GM21360 (cell line): ENCODE data around the gene RELN.

Experiments used
- ATAC-seq: cut with Tn5 transposase; IDR thresholded peaks from one replicate; pipeline ENCODE4 v1.9.1; 2021; ENCODE audit warnings: mild to moderate bottlenecking, moderate library complexity; ENCODE audit not compliant: unreplicated experiment

RELN gene

GRCh38 chr7:103593691-103594090, 395.8 kb downstream of the RELN start:
- ATAC-seq, result no peak

DNA sequence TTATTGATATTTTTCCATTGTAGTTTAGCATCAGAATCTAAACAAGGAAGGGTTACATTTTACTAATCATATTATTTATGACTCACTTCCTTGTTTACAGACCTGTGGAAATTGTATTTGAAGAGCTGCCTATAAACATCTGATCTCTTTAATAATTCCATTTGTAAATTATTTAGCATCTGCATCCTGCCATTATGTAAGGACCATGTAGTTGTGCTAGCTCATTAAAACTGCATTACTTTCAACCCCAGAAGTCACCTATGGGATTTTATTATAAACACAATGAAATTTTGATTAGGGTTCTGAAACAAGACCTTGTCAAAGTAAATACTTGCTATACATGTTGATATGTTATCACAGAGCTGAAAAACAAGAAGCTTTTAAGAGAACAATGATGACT, 396.6 kb downstream of the RELN start:
- no peak for ATAC-seq

GRCh38 chr7:103592187-103592586, 397.3 kb downstream of the RELN start:
- ATAC-seq, result no peak

- no peak for ATAC-seq
Observed at GRCh38 chr7:103580031-103580430, 409.4 kb downstream of the RELN start.

DNA sequence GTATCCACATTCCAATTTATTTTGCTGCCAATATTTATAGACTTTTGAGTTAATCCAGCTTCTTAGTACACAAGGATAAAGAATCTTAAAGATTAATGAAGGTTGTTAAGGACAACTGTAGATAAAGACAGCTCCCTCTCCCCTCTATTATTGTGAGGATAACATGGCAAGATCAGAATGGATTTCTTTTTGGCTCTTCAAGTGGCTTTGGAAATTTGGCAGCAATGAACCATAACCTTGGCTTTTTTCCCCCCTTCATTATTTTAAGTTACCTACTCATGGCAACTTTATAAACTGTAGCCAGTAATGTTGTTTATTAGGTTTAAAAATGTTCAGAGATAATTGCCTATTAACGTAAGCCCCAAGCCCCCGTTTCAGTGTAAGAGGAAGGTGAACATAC, 412.4 kb downstream of the RELN start:
- no peak for ATAC-seq

- ATAC-seq, result no peak
Observed at GRCh38 chr7:103576641-103577040, 412.8 kb downstream of the RELN start.

DNA sequence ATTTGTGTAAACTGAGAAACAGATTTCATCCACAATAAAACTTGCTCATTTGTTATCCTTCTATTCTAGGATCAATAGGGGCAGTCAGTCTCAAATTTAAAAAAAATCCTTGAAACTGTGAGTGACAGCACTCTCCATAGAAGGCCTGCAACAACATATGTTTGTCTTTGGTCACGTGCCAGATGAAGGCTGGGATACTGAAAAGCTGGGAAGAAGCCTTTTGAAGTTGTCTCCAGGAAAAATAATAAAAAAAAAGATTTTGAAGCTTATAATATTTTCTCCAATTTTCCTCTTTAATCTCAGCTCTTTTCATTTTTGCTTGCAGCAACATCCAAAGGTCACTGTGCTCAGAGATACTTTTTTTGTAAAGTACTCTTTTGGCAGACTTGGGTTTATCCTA, 414.9 kb downstream of the RELN start:
- no peak for ATAC-seq

GRCh38 chr7:103573479-103574058, 415.9 kb downstream of the RELN start:
- ATAC-seq, result no peak

DNA sequence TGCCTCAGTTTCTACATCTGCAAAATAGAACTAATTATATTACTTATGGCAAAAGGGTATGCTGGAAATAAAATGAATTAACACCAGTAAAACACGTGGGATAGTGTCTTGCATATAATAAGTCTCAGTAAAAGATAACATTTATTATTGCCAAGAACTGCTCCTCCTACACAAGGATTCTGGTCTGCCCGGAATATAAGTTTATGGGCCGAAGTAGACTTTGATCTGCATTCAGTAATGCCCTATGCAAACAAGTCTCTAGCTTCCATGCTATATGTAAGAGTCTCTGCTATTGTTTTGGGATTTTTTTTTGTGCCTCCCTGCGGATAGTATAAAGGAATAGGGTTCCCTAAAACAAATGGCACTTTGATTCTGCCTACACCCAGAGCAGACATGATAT, 417.9 kb downstream of the RELN start:
- ATAC-seq, result no peak

DNA sequence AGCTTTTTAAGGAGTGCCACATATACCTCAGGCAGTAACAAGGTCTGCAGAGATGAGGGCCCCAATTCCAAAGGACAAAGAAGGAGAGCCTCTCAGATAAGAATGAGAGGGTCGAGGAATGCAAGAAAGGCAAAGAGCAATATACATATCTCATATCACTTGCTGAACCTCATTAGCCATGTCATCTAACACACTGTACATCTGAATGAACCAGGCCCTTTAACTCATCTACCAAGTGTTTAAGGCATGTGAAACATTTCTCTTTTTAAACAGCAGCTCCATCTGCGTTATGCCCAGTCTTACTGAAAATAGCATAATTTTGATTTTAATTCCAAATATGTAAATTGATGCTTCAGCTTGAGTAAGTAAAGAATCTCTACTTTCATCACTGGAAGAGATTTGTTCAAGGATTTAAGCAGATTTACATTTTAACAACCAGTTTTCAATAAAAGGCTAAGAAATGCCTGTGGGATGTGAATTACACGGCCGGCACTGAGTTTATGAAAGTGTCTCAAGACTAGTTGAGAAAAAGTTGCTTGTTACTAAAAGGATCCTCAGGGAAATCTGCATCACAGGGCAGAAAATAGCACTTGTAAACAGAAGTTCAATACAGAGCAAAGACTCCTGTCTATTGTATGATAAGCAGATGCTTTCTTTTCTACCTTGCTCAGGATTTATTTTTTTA, 419.7 kb downstream of the RELN start:
- no peak for ATAC-seq

DNA sequence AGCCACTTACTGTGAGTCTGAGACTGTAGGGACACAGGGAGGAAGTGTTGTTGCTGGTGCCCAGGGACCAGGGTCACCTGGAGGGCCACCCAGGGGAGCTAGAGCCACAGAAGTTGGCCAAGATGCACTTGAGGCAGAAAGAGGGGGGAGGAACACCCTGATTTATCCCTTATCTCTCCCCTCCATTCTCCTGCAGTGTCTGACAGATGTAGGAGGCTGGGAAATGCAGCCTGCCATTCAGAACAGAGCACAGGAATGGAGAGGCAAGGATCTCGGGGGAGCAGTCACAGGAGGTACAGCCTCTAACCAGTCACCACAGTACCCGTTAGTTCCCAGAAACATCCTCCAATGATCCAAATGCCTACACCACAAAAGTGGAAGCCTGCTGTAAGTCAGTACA, 425.0 kb downstream of the RELN start:
- ATAC-seq, result no peak

DNA sequence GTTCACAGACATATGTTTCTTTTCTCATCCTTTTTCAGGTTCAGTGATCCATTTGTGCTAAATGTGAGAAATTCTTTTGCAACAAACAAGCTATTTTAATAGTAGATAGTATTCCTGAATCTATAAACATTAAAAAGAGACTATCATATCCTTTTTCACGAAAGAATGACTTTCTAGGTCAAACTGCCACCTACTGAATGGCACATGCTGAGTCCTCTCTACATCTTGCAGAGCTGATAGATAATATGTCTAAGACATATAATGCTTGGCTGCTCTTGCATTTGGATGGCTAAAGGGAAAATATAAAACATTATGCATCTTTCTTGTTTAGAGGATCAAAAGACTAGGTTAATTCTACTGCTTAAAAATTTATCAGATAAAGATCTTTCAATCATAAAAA, 429.3 kb downstream of the RELN start:
- no peak for ATAC-seq

- no peak for ATAC-seq
Observed at GRCh38 chr7:103551016-103551415, 438.4 kb downstream of the RELN start.

GRCh38 chr7:103549786-103550185, 439.7 kb downstream of the RELN start:
- no peak for ATAC-seq

DNA sequence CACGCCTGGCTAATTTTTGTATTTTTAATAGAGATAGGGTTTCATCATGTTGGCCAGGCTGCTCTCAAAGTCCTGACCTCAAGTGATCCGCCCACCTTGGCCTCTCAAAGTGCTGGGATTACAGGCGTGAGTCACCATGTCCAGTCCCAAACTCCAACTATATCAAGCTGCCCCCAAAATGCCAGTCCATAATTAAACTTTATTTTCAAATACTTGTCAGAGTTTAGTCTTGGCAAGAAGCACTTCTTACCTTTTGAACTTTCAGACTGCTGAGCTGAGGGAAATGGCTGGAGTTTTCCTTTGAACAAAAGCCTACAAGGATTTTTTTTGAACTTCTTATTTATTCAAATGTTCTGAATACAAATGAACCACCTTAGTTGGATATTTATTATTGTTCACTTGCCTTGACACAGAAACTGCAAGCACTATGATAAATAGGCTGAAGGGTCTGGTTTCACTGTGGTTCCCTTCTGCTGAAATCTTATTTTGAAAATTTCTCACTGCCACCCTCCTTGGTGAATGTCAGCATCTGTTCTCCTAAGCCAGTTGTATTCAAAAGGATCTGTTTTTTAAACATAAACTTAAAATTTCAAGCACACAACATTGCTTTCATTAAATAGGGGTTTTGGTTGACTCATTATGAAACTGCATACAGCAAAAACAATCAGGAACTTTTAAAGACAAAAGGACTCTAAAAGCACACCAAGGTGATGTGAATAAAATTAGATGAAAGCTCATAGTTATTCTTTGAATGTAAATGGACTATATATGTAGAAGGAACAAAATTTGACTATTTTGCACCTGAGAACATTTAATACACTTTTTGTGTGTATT, 441.8 kb downstream of the RELN start:
- no peak for ATAC-seq

- ATAC-seq, result no peak
Observed at GRCh38 chr7:103542470-103542869, 447.0 kb downstream of the RELN start.

DNA sequence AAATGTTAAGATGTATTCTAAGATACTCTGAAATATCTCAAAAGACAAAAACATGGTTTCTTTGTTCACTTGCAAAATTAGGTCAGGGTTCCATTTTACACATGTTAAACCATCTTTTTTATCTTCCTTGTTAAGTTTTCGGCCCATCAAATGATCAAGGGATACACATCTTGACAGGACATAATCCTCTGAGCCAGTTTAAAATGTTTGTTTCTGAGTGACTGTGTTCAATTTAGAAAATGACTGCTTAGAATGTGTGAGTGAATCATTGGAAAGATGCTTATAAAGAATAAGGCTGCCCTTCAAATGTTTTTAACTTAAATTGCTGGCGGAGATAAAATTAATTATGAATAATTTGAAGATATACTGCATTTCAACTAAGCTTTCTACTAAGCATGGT, 447.5 kb downstream of the RELN start:
- ATAC-seq, result no peak

GRCh38 chr7:103541026-103541425, 448.4 kb downstream of the RELN start:
- no peak for ATAC-seq

DNA sequence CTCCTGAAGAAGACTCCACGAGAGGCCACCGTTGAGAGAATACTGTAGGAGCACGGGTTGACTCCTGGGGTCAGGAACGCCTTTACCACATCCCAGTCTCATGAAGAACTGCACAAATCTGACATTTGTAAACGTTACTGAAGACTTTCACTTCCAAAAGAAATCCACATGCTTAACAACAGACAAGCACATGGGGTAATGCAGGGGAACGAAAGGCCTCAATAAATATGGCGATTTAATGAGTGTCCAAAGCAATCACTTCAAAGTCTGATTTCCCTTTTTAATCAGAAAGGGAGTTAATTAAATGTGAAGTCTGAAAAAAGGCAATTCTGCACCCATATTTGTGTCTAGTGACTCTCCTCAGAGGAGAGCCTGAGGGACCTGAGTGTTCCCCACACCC, 449.1 kb downstream of the RELN start:
- ATAC-seq, result no peak

GRCh38 chr7:103539875-103540274, 449.6 kb downstream of the RELN start:
- ATAC-seq, result no peak

DNA sequence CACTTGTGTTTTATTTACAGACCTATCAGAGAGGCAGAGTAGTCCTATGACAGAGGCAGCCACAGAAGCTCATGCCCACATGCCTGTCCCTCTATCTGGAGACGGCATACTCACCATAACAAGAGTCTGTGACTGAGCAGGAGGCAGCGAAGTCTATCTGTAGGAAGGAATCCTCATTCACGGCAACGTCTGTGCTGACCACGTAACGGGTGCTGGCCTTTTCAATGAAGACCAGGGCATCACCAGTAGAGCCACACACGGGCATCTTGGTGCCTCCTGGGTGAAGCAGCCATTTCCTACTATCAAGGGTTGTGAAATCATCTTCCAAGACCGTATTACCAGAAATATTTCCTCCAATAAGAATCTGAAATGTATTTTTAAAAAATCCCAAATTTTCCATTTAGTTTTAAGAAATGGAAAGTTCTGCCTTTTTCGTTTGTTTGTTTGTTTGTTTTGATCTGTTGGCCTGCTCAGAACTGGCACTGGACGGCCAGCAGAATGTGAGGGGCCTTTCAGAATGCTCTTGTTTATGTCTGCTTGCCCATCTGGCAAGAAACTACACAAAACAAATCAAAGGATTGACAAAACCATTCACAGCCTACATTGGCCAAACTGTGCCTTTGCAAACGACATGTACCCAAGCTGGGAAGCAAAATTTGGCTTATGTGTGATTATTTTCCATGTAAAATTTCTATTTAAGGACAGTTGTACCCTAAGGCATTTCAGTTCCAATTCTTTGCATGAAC, 450.3 kb downstream of the RELN start:
- no peak for ATAC-seq
